GM23338 (cell line): ENCODE results near the gene SLC6A15. TPM values are rescaled to one million over a fixed set of nuclear protein-coding genes. Genes with fewer than 3 reads are reported as not detected.

Experiments used
- ATAC-seq: fragments of 200-7000 bp; cut with Tn5 transposase; 3 replicates; pipeline ENCODE4 v1.9.1; 2020
- DNase-seq: peaks from one replicate; pipeline ENCODE4 v3.0.0-alpha.2; 2015; ENCODE audit warnings: low spot score
- H2AFZ ChIP-seq: fragments of 200-600 bp; sonication (generic); 2 replicates; pipeline ENCODE4 v1.8.0; 2016; ENCODE audit warnings: antibody characterized with exemption, mild to moderate bottlenecking, moderate library complexity
- H3F3A ChIP-seq: fragments of 200-600 bp; sonication (generic); replicated peaks from 2 replicates; pipeline ENCODE4 v1.8.0; 2017; ENCODE audit warnings: antibody characterized with exemption, mixed run types, low read depth
- H3K27ac ChIP-seq: fragments of 200-600 bp; sonication (generic); 2 replicates; pipeline ENCODE4 v1.6.1; 2016; ENCODE audit warnings: low read depth
- H3K27me3 ChIP-seq: fragments of 200-600 bp; sonication (generic); 2 replicates; pipeline ENCODE4 v1.8.0; 2016; ENCODE audit warnings: mild to moderate bottlenecking, mixed run types, moderate library complexity; ENCODE audit not compliant: insufficient read depth
- H3K36me3 ChIP-seq: fragments of 200-600 bp; sonication (generic); 2 replicates; pipeline ENCODE4 v1.8.0; 2016; ENCODE audit warnings: mild to moderate bottlenecking; ENCODE audit not compliant: insufficient read depth
- H3K4me1 ChIP-seq: fragments of 200-600 bp; sonication (generic); 2 replicates; pipeline ENCODE4 v1.8.0; 2016; ENCODE audit warnings: mild to moderate bottlenecking, moderate library complexity; ENCODE audit not compliant: insufficient read depth
- H3K4me2 ChIP-seq: fragments of 200-600 bp; sonication (generic); 2 replicates; pipeline ENCODE4 v1.7.1; 2017; ENCODE audit warnings: mixed run types
- H3K4me3 ChIP-seq: fragments of 200-600 bp; sonication (generic); 2 replicates; pipeline ENCODE4 v1.6.1; 2016; ENCODE audit warnings: mixed run types
- H3K79me2 ChIP-seq: fragments of 200-600 bp; sonication (generic); replicated peaks from 2 replicates; pipeline ENCODE4 v1.8.0; 2017; ENCODE audit warnings: mild to moderate bottlenecking; ENCODE audit not compliant: insufficient read depth
- H3K9me2 ChIP-seq: fragments of 200-600 bp; sonication (generic); 2 replicates; pipeline ENCODE4 v1.8.0; 2017; ENCODE audit not compliant: insufficient read depth
- H4K20me1 ChIP-seq: fragments of 200-600 bp; sonication (generic); replicated peaks from 2 replicates; pipeline ENCODE4 v1.8.0; 2017; ENCODE audit warnings: mild to moderate bottlenecking; ENCODE audit not compliant: insufficient read depth
- H3K27ac Mint-ChIP-seq: 2 replicates; pipeline ENCODE4 v1.8.0; 2020; ENCODE audit warnings: inconsistent platforms, mild to moderate bottlenecking, moderate library complexity, mixed read lengths
- H3K27me3 Mint-ChIP-seq: 3 replicates; pipeline ENCODE4 v1.8.0; 2022; ENCODE audit warnings: low read depth, mild to moderate bottlenecking, moderate library complexity, mixed read lengths, inconsistent platforms; ENCODE audit not compliant: insufficient read depth, poor library complexity
- H3K36me3 Mint-ChIP-seq: 3 replicates; pipeline ENCODE4 v1.8.0; 2021; ENCODE audit warnings: low read depth, mild to moderate bottlenecking, inconsistent platforms, moderate library complexity, mixed read lengths
- H3K4me1 Mint-ChIP-seq: 3 replicates; pipeline ENCODE4 v1.8.0; 2020; ENCODE audit warnings: mild to moderate bottlenecking, inconsistent platforms, mixed read lengths
- H3K4me3 Mint-ChIP-seq: 3 replicates; pipeline ENCODE4 v1.8.0; 2021; ENCODE audit warnings: moderate library complexity, mild to moderate bottlenecking, inconsistent platforms, mixed read lengths
- H3K9me3 Mint-ChIP-seq: 3 replicates; pipeline ENCODE4 v1.8.0; 2020; ENCODE audit warnings: moderate library complexity, mild to moderate bottlenecking, inconsistent platforms, mixed read lengths
- CREB1 ChIP-seq: fragments of 250-450 bp; sonication (Bioruptor Pico); IDR thresholded peaks from 2 replicates; pipeline ENCODE4 v1.5.0; 2020; ENCODE audit warnings: low read depth, mild to moderate bottlenecking, moderate library complexity
- EZH2 ChIP-seq: fragments of 200-600 bp; sonication (generic); IDR thresholded peaks from one replicate; pipeline ENCODE4 v1.8.0; 2017; ENCODE audit warnings: antibody characterized with exemption, mild to moderate bottlenecking, low read depth; ENCODE audit not compliant: unreplicated experiment
- EZH2phosphoT487 ChIP-seq: fragments of 200-600 bp; sonication (generic); IDR thresholded peaks from one replicate; pipeline ENCODE4 v1.8.1; 2018; ENCODE audit warnings: antibody characterized with exemption; ENCODE audit not compliant: unreplicated experiment
- JUNB ChIP-seq: IDR thresholded peaks from one replicate; pipeline ENCODE4 v1.6.1; 2016; ENCODE audit warnings: antibody characterized with exemption; ENCODE audit not compliant: unreplicated experiment
- NANOG ChIP-seq: IDR thresholded peaks from 2 replicates; pipeline ENCODE4 v1.6.1; 2016; ENCODE audit warnings: antibody characterized with exemption, borderline replicate concordance
- POLR2AphosphoS5 ChIP-seq: IDR thresholded peaks from 2 replicates; pipeline ENCODE4 v1.6.1; 2016; ENCODE audit warnings: antibody characterized with exemption, low read depth
- STAT1 ChIP-seq: IDR thresholded peaks from one replicate; pipeline ENCODE4 v1.6.1; 2016; ENCODE audit warnings: antibody characterized with exemption; ENCODE audit not compliant: unreplicated experiment
- ZNF114 ChIP-seq: fragments of 250-450 bp; sonication (Bioruptor Pico); IDR thresholded peaks from 2 replicates; pipeline ENCODE4 v1.5.0; 2020; ENCODE audit warnings: mild to moderate bottlenecking, moderate library complexity
- ZNF331 ChIP-seq: fragments of 250-450 bp; sonication (Bioruptor Pico); IDR thresholded peaks from 2 replicates; pipeline ENCODE4 v1.5.0; 2020; ENCODE audit warnings: low read depth, mild to moderate bottlenecking, moderate library complexity
- polyA plus RNA-seq: library from polyadenylated mRNA; unstranded; fragments of >200 nt; fragmentation: Nextera tagmentation; extraction: Ambion mirVana; gene quantifications from 2 replicates; pipeline ENCODE4 v1.2.1, GENCODE V29; 2016
- total RNA-seq: library from RNA; depleted of rRNA; stranded (reverse); fragments of >200 nt; shearing (Covaris generic); gene quantifications from 2 replicates; pipeline ENCODE4 v1.2.3, GENCODE V29; 2014
- TF ChIP-seq, protein P1 (sequence below): fragments of 250-450 bp; sonication (Bioruptor Pico); IDR thresholded peaks from 2 replicates; pipeline ENCODE4 v1.5.0; 2020; ENCODE audit warnings: mild to moderate bottlenecking, moderate library complexity
- TF ChIP-seq, protein P2 (sequence below): IDR thresholded peaks from 2 replicates; pipeline ENCODE4 v1.6.1; 2016; ENCODE audit warnings: antibody characterized with exemption
- TF ChIP-seq, protein P3 (sequence below), 2 experiments: fragments of 200-600 bp in 1 of 2; sonication (generic) in 1 of 2; conservative IDR thresholded peaks; 2 replicates each; pipeline versions ENCODE4 v1.5.1 to v1.6.1; 2016 to 2017; ENCODE audit warnings: antibody characterized with exemption in 2 of 2, low read depth in 2 of 2, mild to moderate bottlenecking in 2 of 2, moderate library complexity in 1 of 2
- TF ChIP-seq, protein P4 (sequence below): IDR thresholded peaks from one replicate; pipeline ENCODE4 v1.6.1; 2018; ENCODE audit warnings: antibody characterized with exemption; ENCODE audit not compliant: unreplicated experiment

SLC6A15 gene
- total and polyA plus RNA-seq, 2 experiments from 2014 or later, result 12.1 to 27.9 TPM

DNA sequence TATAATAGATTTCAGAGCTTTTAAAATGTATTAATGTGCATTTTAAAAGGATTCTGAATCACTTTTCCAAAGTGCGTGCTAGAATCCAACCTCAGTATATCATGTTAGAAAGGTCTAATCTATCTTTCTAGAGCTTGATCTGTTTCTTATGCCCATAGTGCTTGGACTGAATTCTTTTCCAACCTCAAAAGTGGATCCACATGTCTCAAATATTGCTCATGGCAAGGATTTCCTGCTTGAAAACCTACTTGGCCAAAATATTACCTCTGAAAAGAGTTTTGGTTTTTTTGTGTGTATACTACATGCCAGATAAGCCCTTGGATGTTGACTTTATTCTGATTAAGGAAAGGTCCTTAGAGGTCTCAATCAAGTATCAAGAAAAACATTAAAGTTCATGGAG, 16.9 kb upstream of the SLC6A15 start:
- H3K4me3 ChIP-seq, result no peak overlapping the region
- no peaks in the 10 kb centered on the region for H3F3A ChIP-seq
- H3K9me2 ChIP-seq, result no peaks in the 10 kb centered on the region
- ATAC-seq (no peak), DNase-seq (no peak)
- no peak overlapping the region for H2AFZ ChIP-seq
- H3K27me3 ChIP-seq, result no peaks in the 10 kb centered on the region
- no peak overlapping the region for H3K4me2 ChIP-seq
- H3K27ac Mint-ChIP-seq, result no peak overlapping the region
- H3K79me2 ChIP-seq, result no peaks in the 10 kb centered on the region
- H3K27me3 Mint-ChIP-seq, result no peaks in the 10 kb centered on the region
- no peaks in the 10 kb centered on the region for H3K4me1 Mint-ChIP-seq
- no peaks in the 10 kb centered on the region for H3K9me3 Mint-ChIP-seq
- no peaks in the 10 kb centered on the region for H3K36me3 ChIP-seq
- TF ChIP-seq STAT1 (no peak), EZH2 (no peak), POLR2AphosphoS5 (no peak), ZNF331 (CRISPR knock-in tag) (no peak), NANOG (no peak), CREB1 (CRISPR knock-in tag) (no peak), ZNF114 (no peak), JUNB (no peak), EZH2phosphoT487 (no peak)
- TF ChIP-seq, protein P1, sequence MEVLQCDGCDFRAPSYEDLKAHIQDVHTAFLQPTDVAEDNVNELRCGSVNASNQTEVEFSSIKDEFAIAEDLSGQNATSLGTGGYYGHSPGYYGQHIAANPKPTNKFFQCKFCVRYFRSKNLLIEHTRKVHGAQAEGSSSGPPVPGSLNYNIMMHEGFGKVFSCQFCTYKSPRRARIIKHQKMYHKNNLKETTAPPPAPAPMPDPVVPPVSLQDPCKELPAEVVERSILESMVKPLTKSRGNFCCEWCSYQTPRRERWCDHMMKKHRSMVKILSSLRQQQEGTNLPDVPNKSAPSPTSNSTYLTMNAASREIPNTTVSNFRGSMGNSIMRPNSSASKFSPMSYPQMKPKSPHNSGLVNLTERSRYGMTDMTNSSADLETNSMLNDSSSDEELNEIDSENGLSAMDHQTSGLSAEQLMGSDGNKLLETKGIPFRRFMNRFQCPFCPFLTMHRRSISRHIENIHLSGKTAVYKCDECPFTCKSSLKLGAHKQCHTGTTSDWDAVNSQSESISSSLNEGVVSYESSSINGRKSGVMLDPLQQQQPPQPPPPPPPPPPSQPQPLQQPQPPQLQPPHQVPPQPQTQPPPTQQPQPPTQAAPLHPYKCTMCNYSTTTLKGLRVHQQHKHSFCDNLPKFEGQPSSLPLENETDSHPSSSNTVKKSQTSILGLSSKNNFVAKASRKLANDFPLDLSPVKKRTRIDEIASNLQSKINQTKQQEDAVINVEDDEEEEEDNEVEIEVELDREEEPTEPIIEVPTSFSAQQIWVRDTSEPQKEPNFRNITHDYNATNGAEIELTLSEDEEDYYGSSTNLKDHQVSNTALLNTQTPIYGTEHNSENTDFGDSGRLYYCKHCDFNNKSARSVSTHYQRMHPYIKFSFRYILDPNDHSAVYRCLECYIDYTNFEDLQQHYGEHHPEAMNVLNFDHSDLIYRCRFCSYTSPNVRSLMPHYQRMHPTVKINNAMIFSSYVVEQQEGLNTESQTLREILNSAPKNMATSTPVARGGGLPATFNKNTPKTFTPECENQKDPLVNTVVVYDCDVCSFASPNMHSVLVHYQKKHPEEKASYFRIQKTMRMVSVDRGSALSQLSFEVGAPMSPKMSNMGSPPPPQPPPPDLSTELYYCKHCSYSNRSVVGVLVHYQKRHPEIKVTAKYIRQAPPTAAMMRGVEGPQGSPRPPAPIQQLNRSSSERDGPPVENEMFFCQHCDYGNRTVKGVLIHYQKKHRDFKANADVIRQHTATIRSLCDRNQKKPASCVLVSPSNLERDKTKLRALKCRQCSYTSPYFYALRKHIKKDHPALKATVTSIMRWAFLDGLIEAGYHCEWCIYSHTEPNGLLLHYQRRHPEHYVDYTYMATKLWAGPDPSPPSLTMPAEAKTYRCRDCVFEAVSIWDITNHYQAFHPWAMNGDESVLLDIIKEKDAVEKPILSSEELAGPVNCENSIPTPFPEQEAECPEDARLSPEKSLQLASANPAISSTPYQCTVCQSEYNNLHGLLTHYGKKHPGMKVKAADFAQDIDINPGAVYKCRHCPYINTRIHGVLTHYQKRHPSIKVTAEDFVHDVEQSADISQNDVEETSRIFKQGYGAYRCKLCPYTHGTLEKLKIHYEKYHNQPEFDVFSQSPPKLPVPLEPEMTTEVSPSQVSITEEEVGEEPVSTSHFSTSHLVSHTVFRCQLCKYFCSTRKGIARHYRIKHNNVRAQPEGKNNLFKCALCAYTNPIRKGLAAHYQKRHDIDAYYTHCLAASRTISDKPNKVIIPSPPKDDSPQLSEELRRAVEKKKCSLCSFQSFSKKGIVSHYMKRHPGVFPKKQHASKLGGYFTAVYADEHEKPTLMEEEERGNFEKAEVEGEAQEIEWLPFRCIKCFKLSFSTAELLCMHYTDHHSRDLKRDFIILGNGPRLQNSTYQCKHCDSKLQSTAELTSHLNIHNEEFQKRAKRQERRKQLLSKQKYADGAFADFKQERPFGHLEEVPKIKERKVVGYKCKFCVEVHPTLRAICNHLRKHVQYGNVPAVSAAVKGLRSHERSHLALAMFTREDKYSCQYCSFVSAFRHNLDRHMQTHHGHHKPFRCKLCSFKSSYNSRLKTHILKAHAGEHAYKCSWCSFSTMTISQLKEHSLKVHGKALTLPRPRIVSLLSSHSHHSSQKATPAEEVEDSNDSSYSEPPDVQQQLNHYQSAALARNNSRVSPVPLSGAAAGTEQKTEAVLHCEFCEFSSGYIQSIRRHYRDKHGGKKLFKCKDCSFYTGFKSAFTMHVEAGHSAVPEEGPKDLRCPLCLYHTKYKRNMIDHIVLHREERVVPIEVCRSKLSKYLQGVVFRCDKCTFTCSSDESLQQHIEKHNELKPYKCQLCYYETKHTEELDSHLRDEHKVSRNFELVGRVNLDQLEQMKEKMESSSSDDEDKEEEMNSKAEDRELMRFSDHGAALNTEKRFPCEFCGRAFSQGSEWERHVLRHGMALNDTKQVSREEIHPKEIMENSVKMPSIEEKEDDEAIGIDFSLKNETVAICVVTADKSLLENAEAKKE (CRISPR knock-in tag), result no peak
- TF ChIP-seq, protein P2, sequence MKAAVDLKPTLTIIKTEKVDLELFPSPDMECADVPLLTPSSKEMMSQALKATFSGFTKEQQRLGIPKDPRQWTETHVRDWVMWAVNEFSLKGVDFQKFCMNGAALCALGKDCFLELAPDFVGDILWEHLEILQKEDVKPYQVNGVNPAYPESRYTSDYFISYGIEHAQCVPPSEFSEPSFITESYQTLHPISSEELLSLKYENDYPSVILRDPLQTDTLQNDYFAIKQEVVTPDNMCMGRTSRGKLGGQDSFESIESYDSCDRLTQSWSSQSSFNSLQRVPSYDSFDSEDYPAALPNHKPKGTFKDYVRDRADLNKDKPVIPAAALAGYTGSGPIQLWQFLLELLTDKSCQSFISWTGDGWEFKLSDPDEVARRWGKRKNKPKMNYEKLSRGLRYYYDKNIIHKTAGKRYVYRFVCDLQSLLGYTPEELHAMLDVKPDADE, result no peak
- TF ChIP-seq, protein P3, sequence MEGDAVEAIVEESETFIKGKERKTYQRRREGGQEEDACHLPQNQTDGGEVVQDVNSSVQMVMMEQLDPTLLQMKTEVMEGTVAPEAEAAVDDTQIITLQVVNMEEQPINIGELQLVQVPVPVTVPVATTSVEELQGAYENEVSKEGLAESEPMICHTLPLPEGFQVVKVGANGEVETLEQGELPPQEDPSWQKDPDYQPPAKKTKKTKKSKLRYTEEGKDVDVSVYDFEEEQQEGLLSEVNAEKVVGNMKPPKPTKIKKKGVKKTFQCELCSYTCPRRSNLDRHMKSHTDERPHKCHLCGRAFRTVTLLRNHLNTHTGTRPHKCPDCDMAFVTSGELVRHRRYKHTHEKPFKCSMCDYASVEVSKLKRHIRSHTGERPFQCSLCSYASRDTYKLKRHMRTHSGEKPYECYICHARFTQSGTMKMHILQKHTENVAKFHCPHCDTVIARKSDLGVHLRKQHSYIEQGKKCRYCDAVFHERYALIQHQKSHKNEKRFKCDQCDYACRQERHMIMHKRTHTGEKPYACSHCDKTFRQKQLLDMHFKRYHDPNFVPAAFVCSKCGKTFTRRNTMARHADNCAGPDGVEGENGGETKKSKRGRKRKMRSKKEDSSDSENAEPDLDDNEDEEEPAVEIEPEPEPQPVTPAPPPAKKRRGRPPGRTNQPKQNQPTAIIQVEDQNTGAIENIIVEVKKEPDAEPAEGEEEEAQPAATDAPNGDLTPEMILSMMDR (conservative IDR thresholded peaks at IDR 0.05; ENCODE audit: low read depth in 2 of 2), result no peak
- TF ChIP-seq, protein P4, sequence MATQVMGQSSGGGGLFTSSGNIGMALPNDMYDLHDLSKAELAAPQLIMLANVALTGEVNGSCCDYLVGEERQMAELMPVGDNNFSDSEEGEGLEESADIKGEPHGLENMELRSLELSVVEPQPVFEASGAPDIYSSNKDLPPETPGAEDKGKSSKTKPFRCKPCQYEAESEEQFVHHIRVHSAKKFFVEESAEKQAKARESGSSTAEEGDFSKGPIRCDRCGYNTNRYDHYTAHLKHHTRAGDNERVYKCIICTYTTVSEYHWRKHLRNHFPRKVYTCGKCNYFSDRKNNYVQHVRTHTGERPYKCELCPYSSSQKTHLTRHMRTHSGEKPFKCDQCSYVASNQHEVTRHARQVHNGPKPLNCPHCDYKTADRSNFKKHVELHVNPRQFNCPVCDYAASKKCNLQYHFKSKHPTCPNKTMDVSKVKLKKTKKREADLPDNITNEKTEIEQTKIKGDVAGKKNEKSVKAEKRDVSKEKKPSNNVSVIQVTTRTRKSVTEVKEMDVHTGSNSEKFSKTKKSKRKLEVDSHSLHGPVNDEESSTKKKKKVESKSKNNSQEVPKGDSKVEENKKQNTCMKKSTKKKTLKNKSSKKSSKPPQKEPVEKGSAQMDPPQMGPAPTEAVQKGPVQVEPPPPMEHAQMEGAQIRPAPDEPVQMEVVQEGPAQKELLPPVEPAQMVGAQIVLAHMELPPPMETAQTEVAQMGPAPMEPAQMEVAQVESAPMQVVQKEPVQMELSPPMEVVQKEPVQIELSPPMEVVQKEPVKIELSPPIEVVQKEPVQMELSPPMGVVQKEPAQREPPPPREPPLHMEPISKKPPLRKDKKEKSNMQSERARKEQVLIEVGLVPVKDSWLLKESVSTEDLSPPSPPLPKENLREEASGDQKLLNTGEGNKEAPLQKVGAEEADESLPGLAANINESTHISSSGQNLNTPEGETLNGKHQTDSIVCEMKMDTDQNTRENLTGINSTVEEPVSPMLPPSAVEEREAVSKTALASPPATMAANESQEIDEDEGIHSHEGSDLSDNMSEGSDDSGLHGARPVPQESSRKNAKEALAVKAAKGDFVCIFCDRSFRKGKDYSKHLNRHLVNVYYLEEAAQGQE, result no peak
- H3K4me1 ChIP-seq, result no peaks in the 10 kb centered on the region
- H3K4me3 Mint-ChIP-seq, result no peak overlapping the region
- H3K36me3 Mint-ChIP-seq, result no peaks in the 10 kb centered on the region
- no peaks in the 10 kb centered on the region for H4K20me1 ChIP-seq
- H3K27ac ChIP-seq, result no peak overlapping the region
